Panc1 (cell line): ENCODE results near the gene RNF167. TPM values are rescaled to one million over a fixed set of nuclear protein-coding genes. Genes with fewer than 3 reads are reported as not detected.

Source experiments
- ATAC-seq: fragments of 200-7000 bp; cut with Tn5 transposase; 2 replicates; pipeline ENCODE4 v1.9.1; 2020; ENCODE audit warnings: mild to moderate bottlenecking, moderate library complexity
- BruUV-seq: library from RNA; stranded (reverse); fragments of 400-500 nt; replicated peaks from 2 replicates; lab custom pipeline; 2021; lab: Mats Ljungman, UMichigan
- CTCF ChIA-PET: fragments of 300-600 bp; sonication (Branson Sonifier 250); formaldehyde crosslinking; loops from one replicate; lab custom pipeline; 2022; ENCODE audit warnings: antibody characterized with exemption; lab: Charles Lee
- POLR2A ChIA-PET: fragments of 300-600 bp; sonication (Branson Sonifier 250); formaldehyde crosslinking; loops from one replicate; lab custom pipeline; 2022; ENCODE audit warnings: antibody characterized with exemption; lab: Charles Lee
- DNase-seq: peaks from one replicate; pipeline ENCODE4 v3.0.0-alpha.2; 2010; ENCODE audit warnings: low read depth, low spot score
- H3K27ac ChIP-seq: 2 replicates; pipeline ENCODE4 v1.5.1; 2011; ENCODE audit warnings: mild to moderate bottlenecking, low read length, inconsistent platforms
- H3K27me3 ChIP-seq: fragments of 200-500 bp; sonication (Bioruptor generic); 2 replicates; pipeline ENCODE4 v1.6.0; 2014; ENCODE audit warnings: low read length, inconsistent platforms; ENCODE audit not compliant: control insufficient read depth, insufficient read depth
- H3K36me3 ChIP-seq: fragments of 200-500 bp; sonication (Bioruptor generic); 2 replicates; pipeline ENCODE4 v1.5.1; 2014; ENCODE audit warnings: inconsistent platforms, mild to moderate bottlenecking, low read length, moderate library complexity; ENCODE audit not compliant: control insufficient read depth, insufficient read depth
- H3K4me1 ChIP-seq: 2 replicates; pipeline ENCODE4 v1.5.1; 2011; ENCODE audit warnings: inconsistent platforms, mild to moderate bottlenecking, low read length, moderate library complexity; ENCODE audit not compliant: control insufficient read depth, insufficient read depth
- H3K4me3 ChIP-seq, 2 experiments: 2 replicates each; pipeline ENCODE4 v1.5.1; 2011 to 2012; ENCODE audit warnings: low read depth in 2 of 2, low read length in 2 of 2, mild to moderate bottlenecking in 2 of 2, inconsistent platforms in 1 of 2, moderate library complexity in 1 of 2
- H3K9me3 ChIP-seq: fragments of 200-500 bp; sonication (Bioruptor generic); 2 replicates; pipeline ENCODE4 v1.5.1; 2014; ENCODE audit warnings: low read depth, mild to moderate bottlenecking, inconsistent platforms, low read length, moderate library complexity; ENCODE audit not compliant: control insufficient read depth, insufficient read depth
- CTCF ChIP-seq: fragments of 450-650 bp; IDR thresholded peaks from 2 replicates; pipeline ENCODE4 v1.5.1; 2017; ENCODE audit warnings: mild to moderate bottlenecking
- POLR2AphosphoS5 ChIP-seq: IDR thresholded peaks from 2 replicates; pipeline ENCODE4 v1.6.1; 2012; ENCODE audit warnings: mild to moderate bottlenecking, low read depth, low read length, moderate library complexity
- REST ChIP-seq, 2 experiments: IDR thresholded peaks; 2 replicates each; pipeline ENCODE4 v1.6.1; 2011 to 2012; ENCODE audit warnings: low read depth in 2 of 2, control low read depth in 1 of 2, low read length in 1 of 2, mild to moderate bottlenecking in 1 of 2, moderate library complexity in 1 of 2; ENCODE audit not compliant: insufficient read depth in 1 of 2
- SIN3A ChIP-seq: IDR thresholded peaks from 2 replicates; pipeline ENCODE4 v1.6.1; 2012; ENCODE audit warnings: low read depth, mild to moderate bottlenecking, low read length, moderate library complexity, borderline replicate concordance; ENCODE audit not compliant: insufficient read depth
- TCF7L2 ChIP-seq: IDR thresholded peaks from 2 replicates; pipeline ENCODE4 v1.6.1; 2011; ENCODE audit warnings: mild to moderate bottlenecking, low read depth, low read length, inconsistent platforms
- in situ Hi-C: cut with HindIII; loops from 2 replicates; pipeline ENCODE4 v1.10.0; 2016; ENCODE audit warnings: low sequenced_read_pairs, low pct_unique_long_range_greater_than_20kb
- intact Hi-C: fragments of 100-400 bp; cut with micrococcal nuclease; formaldehyde crosslinking; loops from one replicate; pipeline ENCODE4 v1.10.0; 2022; ENCODE audit not compliant: unreplicated experiment
- total RNA-seq: library from RNA; stranded (reverse); gene quantifications from one replicate; pipeline ENCODE4 v1.2.1, GENCODE V29; 2021; ENCODE audit not compliant: unreplicated experiment

The RNF167 gene
- total RNA-seq, 1 experiment from 2014 or later: 95.8 TPM

GRCh38 chr17:4953451-4953961, 13.4 kb downstream of the RNF167 start:
- ATAC-seq (no peak), DNase-seq (no peak)
- ChIA-PET CTCF (no interaction called here), POLR2A (no interaction called here)
- 0 out of 2 replicates have a peak overlapping the region, but pooled peaks have one; percentile 23 for H3K27ac ChIP-seq
- intact Hi-C loops (no loop called here), in situ Hi-C loops (no loop called here)
- H3K4me3 ChIP-seq: no peak overlapping the region
- H3K4me1 ChIP-seq: peaks cover 16% of the 10 kb centered on the region
- H3K36me3 ChIP-seq: no peaks in the 10 kb centered on the region; the same call in 1 of the 2 replicates
- no peaks in the 10 kb centered on the region for H3K27me3 ChIP-seq
- TF ChIP-seq CTCF (no peak), REST (IDR thresholded peaks at IDR 0.05; ENCODE audit: insufficient read depth in 1 of 2, low read depth in 2 of 2, low read length in 1 of 2) (no peak), POLR2AphosphoS5 (no peak), SIN3A (no peak), TCF7L2 (no peak)
- no peaks in the 10 kb centered on the region for H3K9me3 ChIP-seq
- no TSS peak for BruUV-seq

GRCh38 chr17:4955091-4955490, 15.0 kb downstream of the RNF167 start:
- ChIA-PET POLR2A (interaction anchor here (0.6 kb wide), 1 partner anchor 18 kb away, joined by 16 read pairs; no protein-coding TSS in a partner anchor), CTCF (no interaction called here)
- no peaks in the 10 kb centered on the region for H3K36me3 ChIP-seq
- TF ChIP-seq POLR2AphosphoS5: no peak
- TF ChIP-seq CTCF: no peak
- no peak for TF ChIP-seq TCF7L2
- TF ChIP-seq REST (IDR thresholded peaks at IDR 0.05; ENCODE audit: insufficient read depth in 1 of 2, low read depth in 2 of 2, low read length in 1 of 2): no peak
- TF ChIP-seq SIN3A: no peak
- H3K27ac ChIP-seq: no peak overlapping the region
- ATAC-seq: no peak
- H3K27me3 ChIP-seq: no peaks in the 10 kb centered on the region
- no peak for DNase-seq
- in situ Hi-C loops (no loop called here), intact Hi-C loops (no loop called here)
- no peak overlapping the region for H3K4me3 ChIP-seq
- peaks cover 16% of the 10 kb centered on the region for H3K4me1 ChIP-seq
- no peaks in the 10 kb centered on the region for H3K9me3 ChIP-seq
- no TSS peak for BruUV-seq
